CD14-positive monocyte (primary cell): Measurements from ENCODE around the gene GRK6. TPM values are rescaled to one million over a fixed set of nuclear protein-coding genes. Genes with fewer than 3 reads are reported as not detected.

Experiments used
- DNase-seq, 3 donors: peaks; one replicate each; pipeline ENCODE4 v3.0.0-alpha.2; 2011 to 2022
- H2AFZ ChIP-seq: 2 replicates; pipeline ENCODE4 v1.6.0; 2012; ENCODE audit warnings: mild to moderate bottlenecking, low read depth, low read length, inconsistent platforms; ENCODE audit not compliant: insufficient read depth, poor library complexity, severe bottlenecking
- H3K27ac ChIP-seq, 2 donors: 1 replicate in 1 of 2; 2 replicates in 1 of 2; pipeline ENCODE4 v1.5.1; 2012 to 2013; ENCODE audit warnings: low read length in 2 of 2, control low read depth in 1 of 2, inconsistent platforms in 1 of 2, low read depth in 1 of 2, mild to moderate bottlenecking in 1 of 2
- H3K27me3 ChIP-seq, 2 donors: one replicate each; pipeline versions ENCODE4 v1.6.0 to v1.6.1; 2011 to 2013; ENCODE audit warnings: low read length in 2 of 2; ENCODE audit not compliant: control insufficient read depth in 2 of 2, insufficient read depth in 2 of 2
- H3K36me3 ChIP-seq, 2 donors: replicated peaks in 1 of 2; 1 replicate in 1 of 2; 2 replicates in 1 of 2; pipeline versions ENCODE4 v1.5.1 to v1.6.1; 2012 to 2013; ENCODE audit warnings: low read length in 2 of 2, control low read depth in 1 of 2, inconsistent platforms in 1 of 2, mild to moderate bottlenecking in 1 of 2; ENCODE audit not compliant: insufficient read depth in 2 of 2, control insufficient read depth in 1 of 2
- H3K4me1 ChIP-seq, 2 donors: 1 replicate in 1 of 2; 2 replicates in 1 of 2; pipeline versions ENCODE4 v1.5.1 to v1.6.1; 2012 to 2013; ENCODE audit warnings: low read length in 2 of 2, control low read depth in 1 of 2, inconsistent platforms in 1 of 2, mild to moderate bottlenecking in 1 of 2, moderate library complexity in 1 of 2; ENCODE audit not compliant: insufficient read depth in 2 of 2, control insufficient read depth in 1 of 2
- H3K4me2 ChIP-seq: replicated peaks from 2 replicates; pipeline ENCODE3; 2012; ENCODE audit warnings: low read length, moderate library complexity, mild to moderate bottlenecking; ENCODE audit not compliant: poor library complexity, severe bottlenecking; ENCODE audit errors: extremely low read depth
- H3K4me3 ChIP-seq, 3 experiments: fragments of 200-600 bp in 1 of 3; sonication (generic) in 1 of 3; replicated peaks in 1 of 3; 1 replicate in 2 of 3; 2 replicates in 1 of 3; pipeline ENCODE4 v1.5.1; 2011 to 2013; ENCODE audit warnings: low read length in 3 of 3, mild to moderate bottlenecking in 3 of 3, control low read depth in 2 of 3, low read depth in 2 of 3, inconsistent platforms in 1 of 3, moderate library complexity in 1 of 3
- H3K79me2 ChIP-seq: 2 replicates; pipeline ENCODE4 v1.6.0; 2012; ENCODE audit warnings: mild to moderate bottlenecking, control low read depth, inconsistent platforms, low read length, moderate library complexity; ENCODE audit not compliant: insufficient read depth
- H3K9ac ChIP-seq: 2 replicates; pipeline ENCODE4 v1.6.0; 2017; ENCODE audit warnings: low read length, mild to moderate bottlenecking; ENCODE audit not compliant: insufficient read depth, poor library complexity, severe bottlenecking
- H3K9me3 ChIP-seq, 2 donors: replicated peaks in 1 of 2; 1 replicate in 1 of 2; 2 replicates in 1 of 2; pipeline versions ENCODE4 v1.5.1 to v1.6.1; 2012 to 2013; ENCODE audit warnings: low read length in 2 of 2, control low read depth in 1 of 2; ENCODE audit not compliant: control insufficient read depth in 1 of 2, insufficient read depth in 1 of 2
- H4K20me1 ChIP-seq: 2 replicates; pipeline ENCODE4 v1.6.0; 2012; ENCODE audit warnings: mild to moderate bottlenecking, low read length, control low read depth, moderate library complexity; ENCODE audit not compliant: insufficient read depth
- H3K27ac Mint-ChIP-seq, 7 donors: one replicate each; pipeline ENCODE4 v1.8.0; 2020; ENCODE audit warnings: mild to moderate bottlenecking in 7 of 7, mixed read lengths in 7 of 7, moderate library complexity in 6 of 7, inconsistent platforms in 2 of 7
- H3K27me3 Mint-ChIP-seq, 3 donors: one replicate each; pipeline ENCODE4 v1.8.0; 2021 to 2022; ENCODE audit warnings: low read depth in 3 of 3, mild to moderate bottlenecking in 3 of 3, mixed read lengths in 3 of 3, moderate library complexity in 3 of 3, inconsistent platforms in 1 of 3
- H3K36me3 Mint-ChIP-seq, 2 donors: one replicate each; pipeline ENCODE4 v1.8.0; 2020; ENCODE audit warnings: mixed read lengths in 2 of 2, inconsistent platforms in 1 of 2, mild to moderate bottlenecking in 1 of 2
- H3K4me1 Mint-ChIP-seq: one replicate; pipeline ENCODE4 v1.8.0; 2020; ENCODE audit warnings: mild to moderate bottlenecking, mixed read lengths
- H3K4me3 Mint-ChIP-seq, 2 donors: one replicate each; pipeline ENCODE4 v1.8.0; 2020; ENCODE audit warnings: mild to moderate bottlenecking in 2 of 2, mixed read lengths in 2 of 2, moderate library complexity in 1 of 2
- H3K9me3 Mint-ChIP-seq, 7 donors: one replicate each; pipeline ENCODE4 v1.8.0; 2020 to 2022; ENCODE audit warnings: mixed read lengths in 7 of 7, mild to moderate bottlenecking in 6 of 7, moderate library complexity in 6 of 7, inconsistent platforms in 2 of 7
- CTCF ChIP-seq: fragments of 200-600 bp; IDR thresholded peaks from one replicate; pipeline ENCODE4 v1.8.0; 2022; ENCODE audit warnings: antibody characterized with exemption, mild to moderate bottlenecking
- WGBS: methylation state at CpG from one replicate; pipeline ENCODE4 v1.1.5; 2013; ENCODE audit warnings: missing lambda C conversion rate; ENCODE audit not compliant: insufficient coverage; 5-methylcytosine and 5-hydroxymethylcytosine counted together
- intact Hi-C, 2 donors: fragments of 100-400 bp; cut with micrococcal nuclease; formaldehyde crosslinking; loops; one replicate each; pipeline versions ENCODE4 v1.15.0 to v1.15.1; 2023
- polyA plus RNA-seq, 3 donors: library from polyadenylated mRNA; depleted of rRNA in 1 of 3; unstranded in 2 of 3; stranded (reverse) in 1 of 3; fragments of 300-500 nt in 2 of 3; fragments of >200 nt in 1 of 3; fragmentation: Illumina TruSeq in 2 of 3; gene quantifications; 1 replicate in 2 of 3; 2 replicates in 1 of 3; pipeline ENCODE4 v1.2.3, GENCODE V29; 2012 to 2021

GRK6 gene
- polyA plus RNA-seq, 3 donors: 41.6 to 101 (median 63.4) TPM

GRCh38 chr5:177456591-177456964 is 30.1 kb downstream of the GRK6 start:
- peak; percentile 45 for TF ChIP-seq CTCF
- DNase-seq: no peak
- Mint-ChIP-seq H3K27me3 (peaks cover 23 to 38% (median 29%) of the 10 kb centered on the region in 3 donors), H3K4me3 (peak overlapping the region; percentile 78 to 84), H3K9me3 (peaks cover 0 to 13% (median 0%) of the 10 kb centered on the region in 7 donors), H3K36me3 (peaks cover 2 to 8% of the 10 kb centered on the region in 2 donors), H3K4me1 (peaks cover 29% of the 10 kb centered on the region), H3K27ac (peak overlapping the region in 5 of 7 donors; percentile 72 to 86 (median 79))
- Histone ChIP-seq H3K36me3 (no peaks in the 10 kb centered on the region), H3K27ac (no peak overlapping the region), H2AFZ (no peak overlapping the region), H3K79me2 (no peaks in the 10 kb centered on the region), H4K20me1 (peaks cover 9% of the 10 kb centered on the region), H3K9ac (peak overlapping the region; percentile 69), H3K4me3 (peak overlapping the region in 1 of 3 experiments; percentile 77), H3K27me3 (peaks cover 0 to 24% of the 10 kb centered on the region in 2 donors), H3K4me2 (peak overlapping the region; percentile 86), H3K4me1 (peaks cover 40 to 48% of the 10 kb centered on the region in 2 donors), H3K9me3 (no peaks in the 10 kb centered on the region)
- WGBS: 18% methylated on average over 3 of the region's 12 CpGs
- intact Hi-C loops: loop anchor here (2.0 to 5.0 kb wide), 3 partner anchors 38 to 149 kb away; partner anchors contain the start of gene PDLIM7 (in 1 of the 2)

- H3K9me3 Mint-ChIP-seq: peaks cover 0 to 11% (median 0%) of the 10 kb centered on the region in 7 donors
- peak overlapping the region; percentile 11 to 27 for H3K4me3 Mint-ChIP-seq
- H3K27ac Mint-ChIP-seq: peak overlapping the region in 5 of 7 donors; percentile 26 to 88 (median 76)
- H3K36me3 Mint-ChIP-seq: peaks cover 2 to 4% of the 10 kb centered on the region in 2 donors
- 83% methylated on average over 11 of the region's 24 CpGs for WGBS
- H3K27me3 Mint-ChIP-seq: peaks cover 18 to 36% (median 28%) of the 10 kb centered on the region in 3 donors
- Histone ChIP-seq H3K79me2 (no peaks in the 10 kb centered on the region), H3K4me2 (no peak overlapping the region), H3K27me3 (peaks cover 0 to 20% of the 10 kb centered on the region in 2 donors), H4K20me1 (peaks cover 9% of the 10 kb centered on the region), H3K36me3 (no peaks in the 10 kb centered on the region), H3K27ac (no peak overlapping the region), H2AFZ (no peak overlapping the region), H3K9me3 (no peaks in the 10 kb centered on the region), H3K4me3 (no peak overlapping the region), H3K4me1 (peaks cover 46 to 54% of the 10 kb centered on the region in 2 donors), H3K9ac (no peak overlapping the region)
- H3K4me1 Mint-ChIP-seq: peaks cover 34% of the 10 kb centered on the region
- peak; percentile 97 to 99 (median 99) for DNase-seq
- intact Hi-C loops: loop anchor here (2.0 to 5.0 kb wide), 3 partner anchors 38 to 150 kb away; partner anchors contain the start of gene PDLIM7 (in 1 of the 2)
- TF ChIP-seq CTCF: peak; percentile 74
Measured at GRCh38 chr5:177456976-177457851, 30.7 kb downstream of the GRK6 start.
